ENCODE measurements around the gene TRAPPC3.

DNA sequence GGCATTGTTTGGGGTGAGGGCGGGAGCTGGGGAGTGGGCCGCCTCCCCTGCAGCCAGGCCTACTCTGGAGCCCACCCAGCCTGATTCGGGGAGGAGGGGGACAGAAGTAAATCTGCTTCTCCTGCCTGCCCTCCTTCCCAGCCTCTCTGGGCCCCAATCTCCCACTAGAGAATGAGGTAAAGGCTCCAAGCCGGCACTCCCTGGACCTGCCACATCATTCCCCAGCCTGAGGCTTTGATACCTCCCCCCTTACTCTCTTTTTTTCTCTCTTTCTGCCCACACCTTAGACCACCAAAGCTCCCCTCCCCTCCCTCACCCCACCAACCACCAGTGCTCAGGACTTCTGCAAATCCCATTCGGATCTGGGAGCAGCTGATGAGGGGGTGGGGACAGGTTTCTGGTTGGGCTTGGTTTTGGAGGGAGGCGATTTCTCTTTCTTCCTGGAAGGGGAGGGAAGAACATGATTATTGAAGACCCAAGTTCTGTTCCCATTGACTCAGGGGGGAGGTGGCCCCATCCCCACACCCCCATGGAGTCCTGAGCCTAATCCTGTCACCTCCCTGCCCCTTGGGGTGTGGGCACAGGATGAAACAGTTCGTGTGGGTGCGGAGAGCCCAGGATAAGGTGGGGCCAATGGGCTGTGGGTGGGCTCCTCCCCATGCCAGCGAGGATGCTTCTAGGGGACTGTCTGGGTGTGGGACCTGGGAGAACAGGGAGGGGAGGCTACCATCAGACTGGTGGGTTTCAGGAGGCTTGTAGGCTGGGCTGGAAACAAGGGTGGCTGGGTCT, 8.0 kb upstream of the TRAPPC3 start:
- TF ChIP-seq CTCF (IDR thresholded peaks at IDR 0.05) (no peak), POLR2A (IDR thresholded peaks at IDR 0.05) (no peak)

All from vagina (tissue), 2 donors.